ENCODE results near the gene HYI. TPM values are rescaled to one million over a fixed set of nuclear protein-coding genes. Genes with fewer than 3 reads are reported as not detected.

The HYI gene
- total RNA-seq, result 22.2 and 34.0 TPM in 2 replicates

GRCh38 chr1:43453442-43454269 is at the start of gene HYI:
Gene HYI (minus strand): TSS chr1:43453931. CDS start chr1:43453793, 138 bp downstream.

Small RNAs within 50 kb of the gene (small RNA-seq; reads per million reads assigned to genes)
- gene MIR6735, result not detected

Other genes with a start within 250 kb of the HYI start
- not detected in 2 replicates for gene TMEM125, start 183.9 kb downstream of the HYI start, total RNA-seq
- gene C1orf210, start 168.3 kb downstream of the HYI start, total RNA-seq, result not detected in 2 replicates
- not detected in 2 replicates for gene TIE1, start 152.9 kb downstream of the HYI start, total RNA-seq
- 0.65 TPM in 1 of 2 replicates, not detected in the other for gene MPL, start 116.1 kb downstream of the HYI start, total RNA-seq
- 7.2 and 7.6 TPM in 2 replicates for gene CDC20, start 95.0 kb downstream of the HYI start, total RNA-seq
- 39.9 and 61.0 TPM in 2 replicates for gene ELOVL1, start 85.9 kb downstream of the HYI start, total RNA-seq
- 58.7 and 69.8 TPM in 2 replicates for gene MED8, start 64.1 kb downstream of the HYI start, total RNA-seq
- gene SZT2, start 64.0 kb downstream of the HYI start, total RNA-seq, result 43.7 and 53.1 TPM in 2 replicates
- 39.7 and 45.4 TPM in 2 replicates for gene PTPRF, start 77.0 kb upstream of the HYI start, total RNA-seq
- 51.7 and 58.4 TPM in 2 replicates for gene KDM4A, start 196.2 kb upstream of the HYI start, total RNA-seq

All from hair follicle dermal papilla cell (primary cell).